ENCODE data around the gene SCAI. TPM values are rescaled to one million over a fixed set of nuclear protein-coding genes. Genes with fewer than 3 reads are reported as not detected.

Gene SCAI
- total RNA-seq, 1 donor from 2014 or later: 3.8 TPM

DNA sequence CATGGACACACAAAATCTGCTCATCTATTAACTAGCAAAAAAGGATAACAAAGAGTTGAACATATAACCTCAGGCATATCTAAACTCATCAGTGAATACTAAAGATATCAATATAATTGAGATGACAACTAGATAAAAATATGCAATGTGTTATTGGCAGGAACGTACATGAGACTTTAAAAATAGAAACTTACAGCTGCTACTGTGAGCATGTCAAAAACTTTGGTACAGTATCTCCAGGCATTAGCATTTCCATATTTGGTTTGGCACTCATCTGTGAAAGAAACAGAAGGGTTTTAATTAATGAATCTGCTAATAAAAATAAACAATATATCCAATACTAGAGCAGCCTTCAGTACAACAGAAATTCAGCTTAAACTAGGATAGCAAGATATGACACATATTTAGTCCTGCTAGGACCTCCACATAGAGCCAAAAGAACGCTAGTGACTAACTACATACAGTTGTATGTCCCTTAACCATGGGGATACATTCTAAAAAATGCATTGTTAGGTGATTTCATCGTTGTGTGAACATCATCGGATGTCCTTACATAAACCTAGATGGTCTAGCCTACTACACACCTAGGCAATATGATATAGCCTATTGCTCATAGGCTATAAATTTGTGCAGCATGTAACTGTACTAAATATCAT, 10.5 kb upstream of the SCAI start:
- DNase-seq (no peak), ATAC-seq (peak; percentile 72)
- intact Hi-C loops (cut with micrococcal nuclease): no loop called here

DNA sequence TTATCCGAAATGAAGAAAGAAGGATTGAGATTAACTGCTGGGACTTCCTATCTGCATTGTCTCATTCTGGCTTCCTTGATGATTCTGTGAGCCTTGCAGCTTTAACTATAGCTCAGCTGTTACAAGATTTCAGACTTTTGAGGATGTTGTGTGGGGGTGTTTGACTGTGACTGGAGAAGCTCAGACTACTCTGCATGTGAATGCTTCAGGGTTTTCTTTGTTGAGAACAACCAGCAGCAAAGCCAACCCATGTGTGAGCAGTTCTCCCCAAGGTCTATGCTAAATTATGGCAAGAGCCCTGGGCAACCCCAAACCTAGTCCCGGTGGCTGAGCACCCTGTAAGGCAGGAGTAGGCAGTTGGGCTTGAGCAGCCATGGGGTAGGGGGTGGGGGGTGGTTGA, 8.4 kb upstream of the SCAI start:
- intact Hi-C loops (cut with micrococcal nuclease): no loop called here
- ATAC-seq (no peak), DNase-seq (no peak)

DNA sequence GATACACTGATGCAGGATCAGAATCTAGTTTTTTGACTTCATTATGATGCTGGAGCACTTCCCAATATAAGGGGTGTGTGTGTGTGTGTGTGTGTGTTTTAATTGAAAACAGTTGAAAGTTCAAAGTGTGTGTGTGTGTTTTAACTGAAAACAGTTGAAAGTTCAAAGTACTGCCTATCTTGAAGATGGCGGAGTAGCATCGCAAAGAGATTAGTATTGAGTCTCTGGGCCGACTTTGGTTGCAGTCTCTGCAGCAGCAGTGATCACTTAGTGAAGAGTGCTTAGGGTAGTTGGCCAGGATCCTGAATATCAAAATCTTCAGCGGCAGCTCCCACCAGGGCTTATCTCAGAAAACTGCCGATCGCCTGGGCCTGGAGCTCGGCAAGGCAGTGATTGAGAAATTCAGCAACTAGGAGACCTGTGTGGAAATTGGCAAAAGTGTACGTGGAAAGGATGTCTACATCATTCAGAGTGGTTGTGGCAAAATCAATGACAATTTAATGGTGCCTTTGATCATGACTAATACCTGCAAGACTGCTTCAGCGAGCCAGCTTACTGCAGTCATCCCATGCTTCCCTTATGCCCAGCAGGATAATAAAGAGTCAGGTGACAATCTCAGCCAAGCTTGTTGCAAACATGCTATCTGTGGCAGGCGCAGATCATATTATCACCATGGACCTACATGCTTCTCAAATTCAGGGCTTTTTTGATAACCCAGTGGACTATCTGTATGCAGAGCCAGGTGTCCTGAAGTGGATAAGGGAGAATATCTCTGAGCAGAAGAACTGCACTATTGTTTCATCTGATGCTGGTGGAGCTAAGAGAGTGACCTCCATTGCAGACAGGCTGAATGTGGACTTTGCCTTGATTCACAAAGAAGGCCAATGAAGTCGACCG, 7.3 kb upstream of the SCAI start:
- DNase-seq (no peak), ATAC-seq (no peak)
- intact Hi-C loops (cut with micrococcal nuclease): no loop called here

DNA sequence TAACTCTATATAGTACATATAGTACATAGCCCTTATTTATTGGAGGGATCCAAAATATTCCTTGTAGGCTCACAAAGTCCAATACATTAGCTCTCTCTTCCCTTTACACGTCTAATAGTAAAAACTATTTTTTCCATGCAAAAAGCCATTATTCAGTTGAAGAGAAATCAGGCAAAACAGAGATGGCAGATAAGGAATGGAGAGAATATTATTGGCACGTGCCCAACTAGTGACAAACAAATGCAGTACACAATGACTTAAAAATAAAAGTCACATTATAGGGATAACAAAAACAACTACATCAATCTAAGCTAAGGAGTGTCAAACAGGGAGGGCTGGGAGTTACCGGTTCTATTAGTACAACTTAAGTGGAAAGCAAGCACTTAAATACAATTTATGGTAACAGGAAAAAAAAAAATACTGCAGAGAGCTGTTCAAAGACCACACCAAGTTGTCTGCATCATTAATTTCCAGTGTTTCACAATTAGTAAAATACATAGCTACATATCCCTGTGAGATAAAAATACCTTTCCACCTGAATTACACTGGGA, 4.1 kb upstream of the SCAI start:
- intact Hi-C loops (cut with micrococcal nuclease): loop anchor here (10.0 kb wide), 1 partner anchor 373 kb away; the partner anchor contains the start of genes NR6A1 and OLFML2A
- DNase-seq: no peak
- ATAC-seq: no peak

DNA sequence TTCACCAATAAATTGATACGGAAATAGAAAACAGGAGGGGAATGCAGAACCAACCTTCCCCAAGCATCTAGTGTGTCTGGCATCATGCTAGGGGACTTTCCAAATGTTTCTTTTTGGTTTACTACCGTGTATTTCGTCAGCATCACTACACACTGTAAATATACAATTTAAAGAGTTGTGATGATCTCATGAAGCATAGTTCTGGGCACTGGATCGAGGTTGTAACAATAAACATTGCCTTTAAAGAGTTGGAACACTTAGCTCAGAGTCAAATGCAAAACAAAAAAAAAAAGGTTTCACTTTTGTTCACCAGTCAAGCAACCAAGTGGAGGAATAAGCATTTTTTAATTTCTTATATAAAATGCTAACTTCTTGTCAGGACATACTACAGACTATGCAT, 2.9 kb upstream of the SCAI start:
- no peak for ATAC-seq
- intact Hi-C loops (cut with micrococcal nuclease): loop anchor here (10.0 kb wide), 1 partner anchor 371 kb away; the partner anchor contains the start of genes NR6A1 and OLFML2A
- no peak for DNase-seq

DNA sequence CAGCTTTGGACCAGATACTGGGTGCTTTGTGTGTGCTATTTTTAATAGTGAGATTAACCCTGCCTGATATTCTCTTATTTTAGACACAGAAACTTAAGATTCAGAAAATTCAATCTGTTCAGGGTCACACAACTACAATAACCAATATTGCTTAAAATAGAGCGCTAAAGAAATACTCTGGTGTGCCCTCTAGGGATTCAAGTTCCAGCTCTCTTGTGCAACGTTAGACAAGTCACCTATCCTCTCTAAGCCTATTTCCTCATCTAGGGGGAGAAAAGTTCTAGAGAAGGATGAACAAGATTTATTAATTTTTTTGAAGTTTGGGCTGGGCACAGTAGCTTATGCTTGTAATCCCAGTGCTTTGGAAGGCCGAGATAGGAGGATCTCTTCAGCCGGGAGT, 2.1 kb upstream of the SCAI start:
- no peak for DNase-seq
- intact Hi-C loops (cut with micrococcal nuclease): loop anchor here (10.0 kb wide), 1 partner anchor 371 kb away; the partner anchor contains the start of genes NR6A1 and OLFML2A

DNA sequence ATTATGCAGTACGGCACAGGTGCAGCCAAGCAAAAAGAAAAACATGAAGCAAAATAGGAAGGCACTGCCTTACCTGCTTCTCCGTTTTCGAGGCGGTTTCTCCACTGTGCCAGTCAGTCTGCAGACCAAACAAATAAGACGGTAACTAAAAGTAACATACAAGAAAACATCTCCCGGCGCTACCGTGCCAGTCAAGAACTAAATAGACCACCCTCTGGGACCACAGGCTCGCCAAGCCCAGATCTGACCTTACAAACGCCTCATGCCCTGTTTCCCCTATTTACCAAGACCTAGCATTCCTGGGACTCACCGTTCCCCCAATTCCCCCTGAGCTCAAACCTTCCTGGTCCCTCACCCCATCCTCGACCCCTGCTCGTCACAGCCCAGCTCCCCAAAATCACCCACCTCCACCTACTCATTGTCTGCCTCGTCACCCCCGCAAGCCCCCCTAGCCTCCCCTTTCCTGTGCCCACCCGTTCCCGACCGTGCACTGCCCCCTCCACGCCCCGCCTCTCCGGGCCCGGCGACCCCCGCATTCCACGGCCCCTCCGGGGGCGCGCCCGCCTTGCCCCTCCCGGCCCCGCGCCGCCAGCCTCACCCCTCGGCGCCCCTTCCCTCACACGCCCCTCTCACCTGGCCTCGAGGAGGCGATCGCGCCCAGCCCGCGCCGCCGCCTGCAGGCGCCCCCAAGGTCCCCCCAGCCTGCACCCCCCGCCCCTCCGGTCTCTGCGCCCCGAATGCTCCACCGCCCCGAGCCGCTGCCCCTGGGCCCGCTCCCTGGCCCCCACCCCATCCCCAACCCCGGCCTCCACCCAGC, 560 bp downstream of the SCAI start:
- DNase-seq: no peak
- ATAC-seq: no peak
- intact Hi-C loops (cut with micrococcal nuclease): loop anchor here (10.0 kb wide), 1 partner anchor 368 kb away; the partner anchor contains the start of genes NR6A1 and OLFML2A

More for the DNA sequence above, 2.1 kb upstream of the SCAI start:
- ATAC-seq: no peak

DNA sequence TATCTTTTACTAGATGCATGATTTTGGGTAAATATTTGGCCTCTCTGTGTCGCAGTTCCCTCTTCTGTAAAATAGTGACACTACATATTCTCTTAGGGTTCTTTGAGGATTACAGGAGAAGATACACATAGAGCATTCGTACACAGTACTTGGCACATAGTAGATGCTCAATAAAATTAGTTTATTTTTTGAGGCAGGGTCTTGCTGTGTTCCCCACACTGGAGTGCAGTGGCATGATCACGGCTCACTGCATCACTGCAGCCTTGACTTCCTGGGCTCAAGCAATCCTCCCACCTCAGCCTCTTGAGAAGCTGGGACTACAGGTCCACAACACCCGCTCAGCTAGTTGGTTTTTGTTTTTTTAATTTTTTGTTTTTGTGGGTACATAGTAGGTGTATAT, 1.6 kb downstream of the SCAI start:
- ATAC-seq (no peak), DNase-seq (no peak)
- intact Hi-C loops (cut with micrococcal nuclease): loop anchor here (10.0 kb wide), 1 partner anchor 367 kb away; the partner anchor contains the start of genes NR6A1 and OLFML2A

DNA sequence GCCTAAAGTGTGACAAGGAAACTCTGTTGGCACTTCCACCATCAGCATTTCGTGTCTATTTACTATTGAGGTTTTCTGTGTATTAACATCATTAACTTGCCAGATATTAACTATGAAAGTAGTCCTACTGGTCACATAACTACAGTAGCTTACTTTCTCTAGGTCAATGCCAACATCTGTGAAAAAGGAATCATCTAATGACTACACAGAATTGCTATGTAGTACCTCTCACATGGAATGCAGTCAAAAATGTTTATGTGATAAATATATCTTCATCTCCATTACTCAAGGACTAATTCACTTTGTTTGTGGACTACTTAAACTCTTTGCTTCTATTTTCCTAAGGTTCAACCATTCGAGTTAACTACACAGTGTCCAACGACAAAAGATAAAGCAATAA, 2.1 kb downstream of the SCAI start:
- ATAC-seq (no peak), DNase-seq (no peak)
- intact Hi-C loops (cut with micrococcal nuclease): loop anchor here (10.0 kb wide), 1 partner anchor 366 kb away; the partner anchor contains the start of genes NR6A1 and OLFML2A

DNA sequence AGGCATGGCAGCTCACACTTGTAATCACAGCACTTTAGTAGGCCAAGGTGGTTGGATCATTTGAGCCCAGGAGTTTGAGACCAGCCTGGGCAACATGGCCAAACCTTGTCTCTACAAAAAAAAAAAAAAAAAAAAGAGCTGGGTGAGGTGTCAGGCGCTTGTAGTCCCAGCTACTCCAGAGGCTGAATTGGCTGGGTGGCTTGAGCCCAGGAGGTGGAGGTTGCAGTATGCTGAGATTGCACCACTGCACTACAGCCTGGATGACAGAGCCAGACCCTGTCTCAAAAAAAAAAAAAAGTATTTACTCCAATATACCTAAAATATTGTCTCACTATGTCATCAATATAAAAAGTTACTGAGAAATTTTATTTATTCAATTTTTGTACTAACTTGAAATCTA, 2.8 kb downstream of the SCAI start:
- DNase-seq (no peak), ATAC-seq (no peak)
- intact Hi-C loops (cut with micrococcal nuclease): loop anchor here (10.0 kb wide), 1 partner anchor 366 kb away; the partner anchor contains the start of genes NR6A1 and OLFML2A

DNA sequence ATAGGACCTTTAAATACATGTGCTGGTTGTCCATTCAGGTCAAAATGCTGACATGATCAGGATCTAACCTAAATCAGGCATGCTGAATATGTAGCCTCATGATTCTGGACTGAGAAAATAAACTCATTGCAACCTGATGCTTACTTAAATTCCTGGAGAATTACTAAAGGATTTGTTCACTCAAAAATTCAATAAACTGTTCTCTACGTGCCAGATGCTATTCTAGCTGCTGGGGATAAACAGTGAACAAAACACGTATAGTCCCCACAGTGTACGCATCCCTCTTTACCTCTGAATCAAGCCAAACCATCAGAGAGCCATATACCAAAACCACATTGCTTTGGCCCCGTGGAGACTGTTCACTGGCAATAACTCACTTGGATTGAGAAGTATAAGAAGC, 6.1 kb downstream of the SCAI start:
- intact Hi-C loops (cut with micrococcal nuclease): no loop called here
- DNase-seq: no peak
- ATAC-seq: no peak

DNA sequence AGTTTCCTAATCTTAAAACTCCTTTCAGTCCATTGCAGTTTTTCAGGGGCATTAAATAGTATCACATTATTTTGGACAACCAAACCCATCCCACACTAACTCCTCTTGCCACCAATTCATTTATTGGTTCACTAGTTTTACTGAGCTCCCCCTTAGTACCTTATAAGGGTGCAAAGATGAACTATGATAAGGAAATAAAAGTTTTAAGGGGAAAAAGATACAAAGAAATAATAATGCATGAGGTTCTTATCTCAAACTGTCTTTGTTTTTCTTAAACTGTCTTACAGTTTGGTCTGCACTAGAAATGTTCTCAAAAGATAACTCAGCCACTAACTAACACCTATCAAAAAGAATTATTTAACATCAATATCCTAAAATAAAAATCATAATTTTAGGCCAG, 8.4 kb downstream of the SCAI start:
- intact Hi-C loops (cut with micrococcal nuclease): no loop called here
- DNase-seq: no peak
- no peak for ATAC-seq

DNA sequence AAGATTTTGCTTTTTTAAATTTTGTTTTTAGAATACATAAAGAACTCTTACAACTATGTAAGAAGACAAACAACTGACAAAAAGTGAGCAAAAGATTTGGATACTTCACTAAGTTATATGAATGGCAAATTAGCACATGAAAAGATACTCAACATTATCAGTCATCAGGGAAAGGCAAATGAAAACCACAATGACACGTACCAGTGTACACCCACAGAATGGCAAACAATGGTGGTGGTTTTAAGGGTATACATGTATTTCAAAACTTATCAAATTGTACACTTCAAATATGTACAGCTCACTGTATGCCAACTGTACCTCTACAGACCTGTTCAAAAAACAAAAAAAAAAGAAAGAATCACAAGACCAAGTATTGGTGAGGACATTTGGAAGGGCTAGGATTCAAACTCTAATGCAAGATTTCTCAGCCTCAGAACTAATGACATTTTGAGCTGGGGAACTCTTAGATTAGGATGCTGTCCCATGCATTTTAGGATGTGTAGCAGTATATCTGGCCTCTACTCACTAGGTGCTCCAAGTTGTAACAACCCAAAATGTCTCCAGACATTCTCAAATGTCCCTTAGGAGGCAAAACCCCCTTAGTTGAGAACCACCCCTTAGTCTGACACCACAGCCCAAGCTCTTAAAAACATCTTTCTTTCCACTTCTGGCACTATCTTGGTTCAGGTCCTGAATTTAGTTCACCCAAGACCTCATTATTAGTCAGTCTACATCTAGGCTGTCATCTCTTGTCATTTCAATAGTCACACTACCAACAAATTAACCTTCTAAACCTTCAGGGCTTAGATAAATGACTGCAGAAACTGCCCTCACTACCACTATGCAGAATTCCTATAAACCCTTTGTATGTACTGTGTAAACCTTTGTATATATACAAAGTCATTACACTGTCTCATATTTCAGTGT, 9.7 kb downstream of the SCAI start:
- DNase-seq: no peak
- ATAC-seq: no peak
- intact Hi-C loops (cut with micrococcal nuclease): no loop called here

DNA sequence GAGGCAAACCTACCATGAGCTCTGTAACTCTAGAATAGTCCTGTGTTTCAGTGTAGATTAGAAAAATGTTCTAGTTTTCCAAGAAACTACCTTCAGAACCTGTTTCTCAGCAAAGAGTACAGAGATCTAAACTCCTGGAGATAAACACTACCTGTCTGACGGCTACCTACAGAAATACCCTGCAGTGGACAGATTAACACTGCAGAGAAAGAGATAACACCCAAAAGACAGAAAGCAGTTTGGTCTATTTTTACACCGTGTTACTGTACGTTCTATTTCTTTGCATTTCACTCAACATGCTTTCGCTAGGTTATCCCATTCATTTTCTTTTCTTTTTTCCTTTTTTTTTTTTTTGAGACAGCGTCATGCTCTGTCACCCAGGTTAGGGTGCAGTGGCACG, 11.6 kb downstream of the SCAI start:
- DNase-seq (no peak), ATAC-seq (no peak)
- intact Hi-C loops (cut with micrococcal nuclease): no loop called here

DNA sequence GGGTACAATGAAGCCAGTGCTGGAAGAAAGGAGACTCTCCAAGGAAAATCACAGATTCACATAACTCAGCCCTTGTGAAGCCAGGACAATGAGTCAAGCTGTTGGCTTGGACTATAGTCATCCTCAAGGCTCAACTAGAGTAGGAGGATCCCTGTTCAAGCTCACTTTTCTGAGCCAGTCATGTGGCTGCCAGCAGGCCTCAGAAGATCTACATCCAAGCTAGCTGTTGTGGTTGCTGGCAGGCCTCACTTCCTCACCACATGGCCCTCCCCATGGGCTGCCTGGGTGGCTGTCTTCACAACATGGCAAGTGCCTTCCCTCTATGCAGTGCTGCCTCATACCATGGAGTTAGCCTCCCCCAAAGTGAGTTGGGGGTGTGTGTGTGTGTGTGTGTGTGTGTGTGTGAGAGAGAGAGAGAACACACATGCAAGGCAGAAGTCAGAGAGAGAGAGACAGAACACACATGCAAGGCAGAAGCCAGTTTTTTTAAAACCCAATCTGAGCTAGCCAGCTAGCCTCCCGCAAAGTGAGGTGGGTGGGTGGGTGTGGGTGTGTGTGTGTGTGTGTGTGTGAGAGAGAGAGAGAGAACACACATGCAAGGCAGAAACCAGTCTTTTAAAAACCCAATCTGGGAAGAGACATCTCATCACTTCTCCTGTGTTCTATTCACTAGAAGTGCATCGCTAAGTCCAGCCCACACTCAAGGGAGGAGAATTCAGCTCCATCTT, 17.1 kb downstream of the SCAI start:
- DNase-seq (peak; percentile 85), ATAC-seq (peak; percentile 98)
- intact Hi-C loops (cut with micrococcal nuclease): no loop called here

DNA sequence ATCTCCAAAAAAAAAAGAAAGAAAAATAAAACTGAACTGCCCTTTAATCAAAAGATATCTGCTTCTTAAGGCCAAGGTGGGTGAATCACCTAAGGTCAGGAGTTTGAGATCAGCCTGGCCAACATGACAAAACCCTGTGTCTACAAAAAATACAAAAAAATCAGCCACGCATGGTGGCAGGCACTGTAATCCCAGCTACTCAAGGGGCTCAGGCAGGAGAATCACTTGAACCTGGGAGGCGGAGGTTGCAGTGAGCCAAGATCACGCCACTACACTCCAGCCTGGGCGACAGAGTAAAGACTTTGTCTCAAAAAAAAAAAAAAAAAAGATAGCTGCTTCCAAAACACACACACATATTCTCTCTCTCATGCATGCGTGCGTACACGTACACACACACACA, 17.8 kb downstream of the SCAI start:
- intact Hi-C loops (cut with micrococcal nuclease): no loop called here
- ATAC-seq (peak; percentile 32), DNase-seq (no peak)

DNA sequence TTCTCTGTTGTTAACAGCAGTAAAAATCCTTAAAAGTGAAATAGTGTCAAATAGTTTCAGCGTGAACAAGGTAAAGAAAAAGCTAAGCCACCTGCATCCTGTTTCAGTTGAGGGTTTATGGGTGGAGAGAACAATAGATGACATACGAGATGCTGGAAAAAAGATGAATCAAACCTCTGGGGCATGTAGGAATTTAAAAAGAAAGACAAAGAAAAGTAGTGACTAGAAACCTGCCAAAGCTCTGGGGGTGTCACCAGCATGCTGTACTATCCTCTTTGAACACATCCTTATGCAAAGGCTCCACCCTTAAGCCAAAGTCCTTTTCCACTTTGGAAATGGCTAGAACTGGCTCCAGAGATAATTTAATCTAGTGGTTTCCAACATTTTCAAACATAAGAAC, 22.2 kb downstream of the SCAI start:
- intact Hi-C loops (cut with micrococcal nuclease): no loop called here
- DNase-seq (no peak), ATAC-seq (no peak)
